Spleen (tissue), 7 donors: ENCODE data around the gene SPHK1.

Experiments used
- CTCF ChIP-seq, 11 experiments: fragments of 200-600 bp in 7 of 11; fragments of 450-650 bp in 4 of 11; sonication (generic) in 4 of 11; IDR thresholded peaks in 8 of 11; conservative IDR thresholded peaks in 3 of 11; 1 replicate in 7 of 11; 2 replicates in 4 of 11; pipeline versions ENCODE4 v1.4.0 to v1.8.0; 2016 to 2021; ENCODE audit warnings: antibody characterized with exemption in 11 of 11, inconsistent platforms in 4 of 11, mild to moderate bottlenecking in 1 of 11
- POLR2AphosphoS5 ChIP-seq, 3 donors: sonication (generic); formaldehyde crosslinking; IDR thresholded peaks; one replicate each; pipeline ENCODE4 v1.5.1; 2017; ENCODE audit warnings: antibody characterized with exemption in 3 of 3
- donor health status: DM: no; HTN: no; CAD: no; lungs with moderate emphysema.
- donor health status: DM: no; HTN: no; CAD: no.
- donor health status: DM: no; HTN: no; CAD: no.

- TF ChIP-seq CTCF (IDR thresholded peaks at IDR 0.05 in 8 of 11, conservative IDR thresholded peaks at IDR 0.05 in 3 of 11): no peak
- TF ChIP-seq POLR2AphosphoS5 (IDR thresholded peaks at IDR 0.05): no peak
These were observed 23.1 kb downstream of the SPHK1 start for GRCh38 chr17:76407509-76407908.
